Astrocyte (in vitro differentiated cells and primary cell): ENCODE measurements around the gene OR13C9.

ENCODE experiments used
- CTCF ChIP-seq: IDR thresholded peaks from 2 replicates; pipeline ENCODE4 v1.5.1; 2011; ENCODE audit warnings: low read depth, mild to moderate bottlenecking, inconsistent platforms, low read length, moderate library complexity; ENCODE audit not compliant: insufficient read depth
- EZH2 ChIP-seq: IDR thresholded peaks from 2 replicates; pipeline ENCODE4 v1.6.1; 2012; ENCODE audit warnings: mild to moderate bottlenecking, low read length, inconsistent platforms; ENCODE audit not compliant: insufficient read depth

- TF ChIP-seq CTCF = no peak
- TF ChIP-seq EZH2 = no peak
Observed at GRCh38 chr9:104568868-104569267, 49.1 kb downstream of the OR13C9 start, which contains the start of gene OR13C8.
